Osteoblast (primary cell): ENCODE data around the gene TNNI3K. TPM values are rescaled to one million over a fixed set of nuclear protein-coding genes. Genes with fewer than 3 reads are reported as not detected.

Source experiments
- DNase-seq: peaks from one replicate; pipeline ENCODE4 v3.0.0; 2011; ENCODE audit warnings: low spot score, mixed read lengths; ENCODE audit not compliant: insufficient read length; ENCODE audit errors: missing footprints
- H2AFZ ChIP-seq: 2 replicates; pipeline ENCODE4 v1.6.0; 2011; ENCODE audit warnings: mild to moderate bottlenecking, low read length
- H3K27ac ChIP-seq: 2 replicates; pipeline ENCODE4 v1.5.1; 2011; ENCODE audit warnings: mild to moderate bottlenecking, low read depth, low read length, moderate library complexity
- H3K27me3 ChIP-seq: 2 replicates; pipeline ENCODE4 v1.6.0; 2012; ENCODE audit warnings: mild to moderate bottlenecking, control low read depth, inconsistent platforms, low read length, moderate library complexity; ENCODE audit not compliant: insufficient read depth
- H3K36me3 ChIP-seq: 2 replicates; pipeline ENCODE4 v1.5.1; 2011; ENCODE audit warnings: mild to moderate bottlenecking, low read length, control low read depth, moderate library complexity; ENCODE audit not compliant: insufficient read depth
- H3K4me1 ChIP-seq: 2 replicates; pipeline ENCODE4 v1.5.1; 2011; ENCODE audit warnings: mild to moderate bottlenecking, low read length, control low read depth, moderate library complexity; ENCODE audit not compliant: insufficient read depth
- H3K4me2 ChIP-seq: 2 replicates; pipeline ENCODE4 v1.6.0; 2011; ENCODE audit warnings: mild to moderate bottlenecking, low read length; ENCODE audit not compliant: insufficient read depth
- H3K4me3 ChIP-seq: fragments of 200-600 bp; sonication (generic); 3 replicates; pipeline ENCODE4 v1.5.1; 2012; ENCODE audit warnings: mild to moderate bottlenecking, low read length, inconsistent platforms; ENCODE audit not compliant: insufficient read depth
- H3K79me2 ChIP-seq: 2 replicates; pipeline ENCODE4 v1.6.0; 2012; ENCODE audit warnings: mild to moderate bottlenecking, low read length, control low read depth, inconsistent platforms; ENCODE audit not compliant: insufficient read depth
- H3K9me3 ChIP-seq: 2 replicates; pipeline ENCODE4 v1.5.1; 2011; ENCODE audit warnings: low read depth, low read length, control low read depth
- H4K20me1 ChIP-seq: 2 replicates; pipeline ENCODE4 v1.6.0; 2012; ENCODE audit warnings: mild to moderate bottlenecking, low read length, control low read depth; ENCODE audit not compliant: insufficient read depth
- CTCF ChIP-seq: IDR thresholded peaks from 2 replicates; pipeline ENCODE4 v1.5.1; 2011; ENCODE audit warnings: mild to moderate bottlenecking, low read depth, low read length, moderate library complexity; ENCODE audit errors: extremely low read depth
- total RNA-seq: library from RNA; depleted of rRNA; stranded (reverse); fragments of >200 nt; gene quantifications from 2 replicates; pipeline ENCODE4 v1.2.3, GENCODE V29; 2012

The TNNI3K gene
- total RNA-seq, 1 donor = 0.72 TPM

- H3K36me3 ChIP-seq = no peaks in the 10 kb centered on the region
These were observed 352.7 kb downstream of the TNNI3K start for GRCh38 chr1:74587888-74588287.

GRCh38 chr1:74590288-74590687, 355.1 kb downstream of the TNNI3K start:
- Histone ChIP-seq H3K9me3 (no peaks in the 10 kb centered on the region), H3K36me3 (no peaks in the 10 kb centered on the region), H3K79me2 (no peaks in the 10 kb centered on the region), H3K4me2 (no peak overlapping the region), H3K4me1 (no peaks in the 10 kb centered on the region), H2AFZ (no peak overlapping the region), H3K27me3 (no peaks in the 10 kb centered on the region), H3K4me3 (no peak overlapping the region), H4K20me1 (no peaks in the 10 kb centered on the region), H3K27ac (no peak overlapping the region)
- DNase-seq = no peak
- TF ChIP-seq CTCF = no peak

More at GRCh38 chr1:74587888-74588287, 352.7 kb downstream of the TNNI3K start:
- Histone ChIP-seq H3K27ac (no peak overlapping the region), H4K20me1 (no peaks in the 10 kb centered on the region), H3K4me2 (no peak overlapping the region), H3K9me3 (no peaks in the 10 kb centered on the region), H3K4me3 (no peak overlapping the region), H3K79me2 (no peaks in the 10 kb centered on the region), H3K4me1 (no peaks in the 10 kb centered on the region), H2AFZ (no peak overlapping the region), H3K27me3 (no peaks in the 10 kb centered on the region)
- TF ChIP-seq CTCF = no peak
- DNase-seq = no peak

GRCh38 chr1:74591949-74592348, 356.8 kb downstream of the TNNI3K start:
- Histone ChIP-seq H2AFZ (no peak overlapping the region), H3K27ac (no peak overlapping the region), H3K79me2 (no peaks in the 10 kb centered on the region), H3K4me1 (no peaks in the 10 kb centered on the region), H3K4me2 (no peak overlapping the region), H3K36me3 (no peaks in the 10 kb centered on the region), H3K9me3 (no peaks in the 10 kb centered on the region), H3K27me3 (no peaks in the 10 kb centered on the region), H4K20me1 (no peaks in the 10 kb centered on the region), H3K4me3 (no peak overlapping the region)
- DNase-seq = no peak
- no peak for TF ChIP-seq CTCF

DNA sequence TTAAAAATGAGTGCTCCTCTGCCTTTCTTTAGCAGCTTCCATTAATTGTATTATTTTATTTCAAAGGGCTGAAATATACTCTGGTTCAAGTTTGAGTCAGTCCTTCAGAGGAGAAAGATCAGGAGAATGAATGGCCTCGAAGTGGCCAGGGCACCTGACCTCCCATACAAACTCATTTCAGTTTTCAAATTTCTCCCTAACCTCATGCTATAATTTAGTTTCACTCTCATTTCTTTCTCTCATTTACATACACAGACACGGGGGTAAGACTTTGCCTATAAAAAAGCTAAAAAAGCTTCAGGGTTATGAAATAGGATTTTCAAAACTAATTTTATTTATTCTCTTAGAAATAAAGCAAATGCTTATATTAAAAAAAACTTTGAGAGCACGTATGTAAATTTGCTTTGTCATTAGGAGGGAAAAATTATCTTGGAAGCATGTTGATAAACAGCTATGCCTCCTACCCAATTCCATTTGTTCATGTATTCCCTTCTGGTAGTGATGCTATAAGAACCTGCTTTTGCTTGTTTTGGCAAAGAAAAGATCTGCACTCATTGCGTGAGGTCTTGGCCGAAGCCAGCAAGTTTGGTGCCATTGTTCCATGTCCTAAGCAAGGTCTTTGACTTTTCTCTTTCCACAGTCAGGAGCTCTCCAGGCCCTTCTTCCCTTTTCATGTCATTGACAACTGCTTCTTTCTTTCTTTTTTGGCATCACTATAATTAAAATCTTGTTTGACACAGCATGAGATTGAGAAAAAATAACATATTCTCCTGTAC, 357.6 kb downstream of the TNNI3K start:
- Histone ChIP-seq H3K36me3 (no peaks in the 10 kb centered on the region), H4K20me1 (no peaks in the 10 kb centered on the region), H3K4me1 (no peaks in the 10 kb centered on the region), H3K9me3 (no peaks in the 10 kb centered on the region), H3K27ac (no peak overlapping the region), H3K4me3 (no peak overlapping the region), H3K79me2 (no peaks in the 10 kb centered on the region), H3K4me2 (no peak overlapping the region), H2AFZ (no peak overlapping the region), H3K27me3 (no peaks in the 10 kb centered on the region)
- TF ChIP-seq CTCF = no peak
- no peak for DNase-seq

Other genes starting within 250 kb of the TNNI3K start
- 0.59 and 0.72 TPM in 2 replicates for gene LRRIQ3, start 37.2 kb upstream of the TNNI3K start, total RNA-seq
- 16.3 and 19.2 TPM in 2 replicates for gene FPGT, start 37.1 kb upstream of the TNNI3K start, total RNA-seq